GM20431 (cell line): ENCODE data around the gene RRM1.
"Not testable (repeated sequence)": the region's sequence is repeated elsewhere in the genome, so short reads cannot be mapped to it uniquely, and the experiment has no call there.

ENCODE experiments used
- in situ Hi-C: fragments of 300-500 bp; cut with MseI, MboI; formaldehyde crosslinking; loops from one replicate; pipeline ENCODE4 v1.15.0; 2020; ENCODE audit warnings: low sequenced_read_pairs; ENCODE audit not compliant: unreplicated experiment

The RRM1 gene

DNA sequence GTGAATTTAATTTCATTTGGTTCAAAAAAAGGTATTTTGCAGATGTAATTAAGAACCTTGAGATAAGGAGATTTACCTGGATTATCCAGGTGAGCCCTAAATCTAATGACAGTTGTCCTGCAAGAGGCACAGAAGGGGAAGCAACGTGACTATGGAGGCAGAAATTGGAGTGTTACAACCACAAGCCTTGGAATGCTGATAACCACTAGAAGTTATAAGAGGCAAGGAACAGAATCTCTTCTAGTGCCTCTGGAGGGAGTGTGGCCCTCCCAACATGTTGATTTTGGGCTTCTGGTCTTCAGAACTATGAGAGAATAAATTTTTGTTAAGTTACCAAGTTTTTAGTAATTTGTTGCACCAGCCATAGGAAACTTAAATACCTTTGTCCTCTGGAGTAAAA lies 32.8 kb downstream of the RRM1 start:
- in situ Hi-C loops: no loop called here

DNA sequence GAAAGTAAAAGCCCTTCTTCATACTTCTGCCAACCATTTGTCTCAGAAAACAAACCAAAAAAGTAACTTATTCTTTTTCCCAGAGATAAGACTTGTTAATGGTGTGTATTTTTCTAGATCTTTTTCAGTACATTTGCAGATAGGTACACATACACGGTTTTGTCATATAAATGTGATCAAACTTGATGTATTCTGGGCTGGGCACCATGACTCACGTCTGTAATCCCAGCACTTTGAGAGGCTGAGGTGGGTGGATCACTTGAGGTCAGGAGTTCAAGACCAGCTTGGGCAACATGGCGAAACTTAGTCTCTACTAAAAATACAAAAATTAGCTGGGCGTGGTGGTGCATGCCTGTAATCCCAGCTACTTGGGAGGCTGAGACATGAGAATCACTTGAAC lies 35.6 kb downstream of the RRM1 start:
- in situ Hi-C loops: not testable (repeated sequence)

GRCh38 chr11:4134806-4135205 lies 40.2 kb downstream of the RRM1 start:
- in situ Hi-C loops: no loop called here

DNA sequence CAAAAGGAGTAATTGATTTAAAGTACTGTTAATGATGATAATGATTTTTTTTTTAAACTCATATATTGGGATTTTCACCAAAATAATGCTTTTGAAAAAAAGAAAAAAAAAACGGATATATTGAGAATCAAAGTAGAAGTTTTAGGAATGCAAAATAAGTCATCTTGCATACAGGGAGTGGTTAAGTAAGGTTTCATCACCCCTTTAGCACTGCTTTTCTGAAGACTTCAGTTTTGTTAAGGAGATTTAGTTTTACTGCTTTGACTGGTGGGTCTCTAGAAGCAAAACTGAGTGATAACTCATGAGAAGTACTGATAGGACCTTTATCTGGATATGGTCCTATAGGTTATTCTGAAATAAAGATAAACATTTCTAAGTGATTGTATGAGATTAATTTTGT lies 43.9 kb downstream of the RRM1 start:
- in situ Hi-C loops: no loop called here

DNA sequence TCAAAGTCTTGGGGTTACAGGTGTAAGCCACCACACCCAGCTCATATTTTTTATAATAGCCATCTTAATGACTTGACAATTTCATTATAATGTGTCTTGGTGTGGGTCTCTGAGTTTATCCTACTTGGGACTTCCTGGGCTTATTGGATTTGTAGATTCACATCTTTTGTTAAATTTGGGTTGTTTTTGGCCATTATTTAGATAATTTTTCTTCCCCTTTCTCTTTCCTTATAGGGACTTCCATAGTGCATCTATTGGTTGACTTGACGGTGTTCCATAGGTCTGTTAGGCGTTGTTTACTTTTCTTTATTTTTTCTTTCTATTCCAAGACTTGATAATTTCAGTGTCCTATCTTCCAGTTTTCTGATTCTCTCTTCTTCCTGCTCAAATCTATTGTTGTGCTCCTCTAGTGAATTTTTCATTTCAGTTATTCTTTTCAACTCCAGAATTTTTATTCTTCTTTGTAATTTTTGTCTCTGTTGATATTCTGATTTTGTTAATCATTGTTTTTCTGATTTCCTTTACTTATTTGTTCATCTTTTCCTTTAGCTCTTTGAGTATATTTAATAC lies 45.6 kb downstream of the RRM1 start:
- in situ Hi-C loops: no loop called here

DNA sequence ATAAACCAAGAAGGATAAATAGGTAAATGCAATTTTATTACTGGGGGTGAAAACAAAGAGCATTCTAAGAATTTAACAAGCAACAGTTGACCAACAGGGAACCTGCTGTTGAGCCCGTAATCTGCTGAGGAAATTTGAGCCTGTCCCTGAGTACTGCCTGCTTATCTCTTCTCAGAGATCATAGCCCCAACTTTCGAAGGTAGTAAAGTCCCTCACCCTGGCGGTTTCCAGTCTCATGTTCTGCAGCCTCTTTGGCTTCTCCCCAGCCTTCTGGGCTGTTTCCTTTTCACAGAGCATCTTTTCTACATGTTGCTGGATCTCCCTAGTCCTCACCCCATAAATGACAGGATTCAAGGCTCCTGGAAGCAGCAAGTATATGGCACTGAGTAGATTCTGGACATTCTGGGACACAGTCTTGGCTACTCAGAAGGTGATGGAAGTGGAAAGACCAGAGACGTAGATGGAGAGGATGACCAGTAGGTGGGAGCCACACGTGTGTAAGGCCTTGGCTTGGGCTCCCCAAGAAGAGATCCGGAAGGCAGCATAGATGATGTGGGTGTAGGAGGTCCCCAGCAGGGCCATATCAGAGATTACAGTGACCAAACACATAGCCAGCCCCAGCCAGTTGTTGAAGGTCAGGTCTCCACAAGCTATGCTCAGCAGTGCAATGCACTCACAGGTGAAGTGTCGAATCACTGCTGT lies 51.6 kb downstream of the RRM1 start:
- in situ Hi-C loops: no loop called here

DNA sequence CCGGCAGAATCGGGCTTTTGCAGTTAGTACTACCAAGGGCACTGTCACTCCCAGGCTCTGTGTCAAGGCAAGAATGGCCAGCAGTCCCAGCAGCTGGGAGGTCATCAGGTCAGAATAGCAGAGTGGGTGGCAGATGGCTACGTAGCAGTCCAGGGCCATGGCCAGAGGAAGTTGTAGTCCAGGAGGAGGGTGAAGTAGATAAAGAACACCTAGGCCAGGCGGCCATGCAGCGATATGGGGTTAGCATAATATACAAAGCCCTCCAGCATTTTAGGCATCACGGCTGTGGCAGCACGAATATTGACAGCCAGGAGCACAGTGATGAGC lies 52.1 kb downstream of the RRM1 start:
- in situ Hi-C loops: no loop called here

DNA sequence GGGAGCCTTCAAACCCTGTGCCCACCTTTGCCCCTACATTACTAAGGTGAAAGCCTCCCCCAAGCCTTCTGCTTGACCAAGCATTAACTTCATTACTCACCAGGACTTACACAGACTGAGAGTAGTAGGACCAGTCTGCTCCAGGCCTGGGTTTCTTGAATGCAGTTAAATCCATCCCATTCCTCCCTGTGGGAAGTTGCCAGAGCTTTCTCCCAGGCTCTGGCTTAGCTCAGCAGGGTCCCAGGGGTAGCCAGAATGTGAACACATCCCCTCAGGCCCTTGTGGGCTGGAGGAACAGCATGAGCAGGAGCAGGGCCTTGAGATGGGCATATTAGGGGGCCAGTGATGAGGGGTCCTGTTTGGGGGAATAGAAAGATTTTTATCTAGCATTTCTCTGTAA lies 59.9 kb downstream of the RRM1 start:
- in situ Hi-C loops: no loop called here

GRCh38 chr11:4156571-4156970 lies 62.0 kb downstream of the RRM1 start:
- in situ Hi-C loops: no loop called here

DNA sequence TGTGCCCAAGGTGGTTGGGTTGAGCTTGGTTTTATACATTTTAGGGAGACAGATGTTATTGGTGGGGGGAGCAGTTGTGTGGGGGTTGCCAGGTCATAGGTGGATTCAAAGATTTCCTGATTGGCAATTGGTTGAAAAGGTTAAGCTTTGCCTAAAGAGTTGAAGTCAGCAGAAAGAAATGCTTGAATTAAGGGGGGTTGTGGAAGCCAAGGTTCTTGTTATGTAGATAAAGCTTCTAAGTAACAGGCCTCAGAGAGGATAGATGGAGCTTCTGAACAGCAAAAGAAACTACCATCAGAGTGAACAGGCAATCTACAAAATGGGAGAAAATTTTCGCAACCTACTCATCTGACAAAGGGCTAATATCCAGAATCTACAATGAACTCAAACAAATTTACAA lies 64.2 kb downstream of the RRM1 start:
- in situ Hi-C loops: not testable (repeated sequence)

- in situ Hi-C loops: no loop called here
Observed at GRCh38 chr11:4161305-4161704, 66.7 kb downstream of the RRM1 start.

- in situ Hi-C loops: no loop called here
Observed at GRCh38 chr11:4164884-4165590, 70.4 kb downstream of the RRM1 start.

DNA sequence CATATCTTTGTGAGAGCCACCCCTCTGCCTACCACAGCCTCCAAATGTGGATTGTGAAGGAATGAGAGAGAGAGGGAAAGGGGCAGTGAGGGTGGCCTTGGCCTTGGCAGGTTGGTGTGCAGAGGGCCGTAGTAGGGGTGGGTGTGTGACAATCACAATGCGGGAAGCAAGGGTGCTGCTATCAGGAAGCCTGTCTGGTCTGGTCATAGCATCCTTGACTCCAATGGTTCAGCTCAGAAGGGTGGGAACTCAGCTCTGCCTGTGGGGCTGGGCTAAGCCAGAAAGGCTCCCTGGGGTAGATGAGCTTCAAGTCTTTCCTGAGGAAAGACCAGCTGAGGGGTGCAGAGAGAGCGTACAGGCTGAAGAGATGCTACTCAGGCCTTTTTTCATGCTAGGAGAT lies 72.7 kb downstream of the RRM1 start:
- in situ Hi-C loops: no loop called here

DNA sequence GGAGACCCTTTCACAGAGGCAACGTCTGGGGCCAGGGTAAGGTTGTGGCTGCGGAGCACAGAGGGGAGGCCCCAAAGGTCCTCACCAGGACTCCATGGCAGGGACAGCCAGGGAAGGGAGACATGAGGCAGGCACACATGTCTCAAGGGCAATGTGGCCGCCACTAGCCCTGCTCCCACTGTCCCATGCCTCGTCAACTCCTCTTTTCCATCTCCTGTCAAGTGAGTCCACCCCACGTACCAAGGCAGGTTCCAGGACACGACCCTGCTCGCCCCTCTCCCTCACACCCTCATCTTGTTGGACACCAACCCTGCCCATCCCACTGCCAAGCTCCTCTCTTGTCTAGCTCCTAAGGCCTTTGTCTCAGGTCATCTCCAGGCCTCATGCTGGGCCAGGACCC lies 73.2 kb downstream of the RRM1 start:
- in situ Hi-C loops: no loop called here

GRCh38 chr11:4175620-4176350 lies 81.2 kb downstream of the RRM1 start:
- in situ Hi-C loops: loop anchor here (25.0 kb wide), 1 partner anchor 312 kb away; the partner anchor contains the start of gene OR52K1

GRCh38 chr11:4178813-4179662 lies 84.4 kb downstream of the RRM1 start:
- in situ Hi-C loops: loop anchor here (25.0 kb wide), 1 partner anchor 308 kb away; the partner anchor contains the start of gene OR52K1

DNA sequence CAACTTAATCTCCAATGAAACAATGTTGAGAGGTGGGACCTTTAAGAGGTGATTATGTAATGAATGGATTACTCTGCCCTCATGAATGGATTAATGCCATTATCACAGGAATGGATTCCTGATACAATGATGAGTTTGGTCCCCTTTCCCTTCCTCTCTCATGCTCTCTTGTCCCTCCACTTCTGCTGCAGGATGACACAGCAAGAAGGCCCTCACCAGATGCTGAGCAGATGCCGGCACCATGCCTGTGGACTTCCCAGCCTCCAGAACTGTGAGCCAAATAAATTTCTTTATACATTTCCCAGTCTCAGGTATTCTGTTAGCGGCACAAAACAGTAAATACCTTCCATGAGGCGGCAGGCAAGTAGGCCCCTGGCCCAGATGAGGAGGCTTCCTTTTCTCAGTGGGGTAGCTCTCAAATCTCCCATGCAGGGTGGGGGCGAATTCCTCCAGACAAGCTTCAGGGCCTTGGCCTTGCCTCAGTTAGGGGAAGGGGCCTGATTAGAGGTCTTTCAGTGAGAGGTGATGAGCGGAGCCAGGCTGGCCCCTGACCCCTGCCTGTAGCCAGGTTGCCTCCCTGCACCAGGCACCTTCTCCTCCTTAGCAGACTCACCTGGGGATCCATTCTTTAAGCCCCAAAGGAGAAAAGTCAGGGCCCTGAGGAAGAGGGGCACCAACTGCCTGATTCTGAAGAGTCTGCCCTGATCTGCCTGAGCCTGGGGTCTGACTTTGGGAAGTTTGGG lies 86.0 kb downstream of the RRM1 start:
- in situ Hi-C loops: loop anchor here (25.0 kb wide), 1 partner anchor 307 kb away; the partner anchor contains the start of gene OR52K1

- in situ Hi-C loops: loop anchor here (25.0 kb wide), 1 partner anchor 305 kb away; the partner anchor contains the start of gene OR52K1
Observed at GRCh38 chr11:4181782-4182721, 87.5 kb downstream of the RRM1 start.
